Measurements from ENCODE around the gene SCUBE3. TPM values are rescaled to one million over a fixed set of nuclear protein-coding genes. Genes with fewer than 3 reads are reported as not detected.
A peak's percentile ranks its signal among the peaks of the same experiment; 100 is the strongest.

SCUBE3 gene
- total RNA-seq, 2 donors from 2014 or later = 2.0 to 3.4 TPM

DNA sequence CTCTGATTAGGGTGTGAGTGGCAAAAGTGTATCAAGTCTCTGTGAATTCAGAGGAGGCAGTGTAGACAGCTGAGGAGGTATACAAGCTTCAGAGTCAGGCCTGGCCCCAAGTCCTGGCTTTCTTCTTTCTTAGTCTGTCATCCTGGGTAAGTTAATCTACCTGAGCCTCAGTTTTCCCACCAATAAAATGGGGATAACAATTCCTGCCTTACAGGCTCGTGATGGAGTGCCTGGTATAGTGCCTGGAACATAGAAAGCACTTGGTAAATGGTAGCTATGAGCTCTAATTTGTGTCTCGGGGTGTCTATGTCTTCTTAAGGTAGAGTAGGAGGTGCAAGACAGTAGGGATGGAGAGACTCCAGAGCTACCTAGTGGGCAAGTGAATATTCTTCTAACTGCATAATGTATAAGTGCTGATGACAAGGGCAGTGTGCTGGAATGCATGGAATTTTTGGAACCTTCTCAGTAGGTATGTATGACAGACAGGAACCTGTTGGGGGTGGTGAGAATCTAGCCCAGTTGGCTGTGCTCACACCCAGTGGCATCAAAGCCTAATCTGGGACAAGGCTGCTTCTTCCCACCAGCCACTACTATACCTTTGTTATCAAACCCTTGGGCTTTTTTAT, 4.0 kb upstream of the SCUBE3 start:
- Histone ChIP-seq H3K27me3 (replicated peaks; ENCODE audit: insufficient read depth) (no peaks in the 10 kb centered on the region), H3K4me1 (replicated peaks) (no peaks in the 10 kb centered on the region), H3K36me3 (no peaks in the 10 kb centered on the region), H3K9me3 (no peaks in the 10 kb centered on the region), H3K4me3 (no peak overlapping the region), H3K27ac (no peak overlapping the region)
- DNase-seq (ENCODE audit: low spot score) = no peak
- 90% methylated on average over 2 of the region's 2 CpGs for WGBS
- intact Hi-C loops (cut with DNase I) = loop anchor here (5.0 kb wide), 1 partner anchor 222 kb away; no protein-coding TSS in a partner anchor
- TF ChIP-seq, protein P1, sequence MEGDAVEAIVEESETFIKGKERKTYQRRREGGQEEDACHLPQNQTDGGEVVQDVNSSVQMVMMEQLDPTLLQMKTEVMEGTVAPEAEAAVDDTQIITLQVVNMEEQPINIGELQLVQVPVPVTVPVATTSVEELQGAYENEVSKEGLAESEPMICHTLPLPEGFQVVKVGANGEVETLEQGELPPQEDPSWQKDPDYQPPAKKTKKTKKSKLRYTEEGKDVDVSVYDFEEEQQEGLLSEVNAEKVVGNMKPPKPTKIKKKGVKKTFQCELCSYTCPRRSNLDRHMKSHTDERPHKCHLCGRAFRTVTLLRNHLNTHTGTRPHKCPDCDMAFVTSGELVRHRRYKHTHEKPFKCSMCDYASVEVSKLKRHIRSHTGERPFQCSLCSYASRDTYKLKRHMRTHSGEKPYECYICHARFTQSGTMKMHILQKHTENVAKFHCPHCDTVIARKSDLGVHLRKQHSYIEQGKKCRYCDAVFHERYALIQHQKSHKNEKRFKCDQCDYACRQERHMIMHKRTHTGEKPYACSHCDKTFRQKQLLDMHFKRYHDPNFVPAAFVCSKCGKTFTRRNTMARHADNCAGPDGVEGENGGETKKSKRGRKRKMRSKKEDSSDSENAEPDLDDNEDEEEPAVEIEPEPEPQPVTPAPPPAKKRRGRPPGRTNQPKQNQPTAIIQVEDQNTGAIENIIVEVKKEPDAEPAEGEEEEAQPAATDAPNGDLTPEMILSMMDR (IDR thresholded peaks at IDR 0.05) = no peak
- no peak for TF ChIP-seq POLR2AphosphoS5 (IDR thresholded peaks at IDR 0.05)
- no peak for TF ChIP-seq POLR2A (IDR thresholded peaks at IDR 0.05)

DNA sequence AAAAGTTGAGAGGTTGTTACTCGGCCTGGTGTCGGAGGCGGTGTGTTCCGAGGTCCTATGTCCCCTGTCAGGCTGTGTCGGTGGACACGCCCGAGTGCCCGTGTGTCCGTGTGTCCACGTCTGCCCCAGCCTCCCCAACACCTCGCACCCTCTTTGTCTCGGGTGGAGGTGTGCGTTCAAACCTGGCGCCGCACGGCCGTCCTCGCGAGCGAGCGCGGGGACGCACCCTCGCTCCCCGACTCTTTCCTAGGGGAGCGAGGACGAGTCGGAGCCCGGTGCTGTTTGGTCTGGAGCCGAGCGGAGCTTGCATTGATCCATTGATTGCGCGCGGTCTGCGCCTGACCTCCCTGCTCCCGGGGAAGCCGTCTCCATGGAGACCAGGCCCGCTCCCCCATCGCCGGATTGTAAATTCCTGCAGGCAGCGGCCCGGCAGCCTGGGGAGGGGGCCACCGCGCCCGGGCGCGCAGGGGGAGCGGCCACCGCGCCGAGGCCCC, 411 bp upstream of the SCUBE3 start:
- Histone ChIP-seq H3K4me3 (peak overlapping the region; percentile 39 to 50), H3K9me3 (no peaks in the 10 kb centered on the region), H3K4me1 (replicated peaks) (no peaks in the 10 kb centered on the region), H3K27me3 (replicated peaks; ENCODE audit: insufficient read depth) (no peaks in the 10 kb centered on the region), H3K36me3 (no peaks in the 10 kb centered on the region), H3K27ac (no peak overlapping the region)
- no peak for DNase-seq (ENCODE audit: low spot score)
- intact Hi-C loops (cut with DNase I) = no loop called here
- whole genome bisulfite sequencing = 11% methylated on average over 27 of the region's 51 CpGs
- TF ChIP-seq, protein P1 (IDR thresholded peaks at IDR 0.05) = no peak
- TF ChIP-seq POLR2AphosphoS5 (IDR thresholded peaks at IDR 0.05) (no peak), POLR2A (IDR thresholded peaks at IDR 0.05) (no peak)

GRCh38 chr6:35214869-35215664, 1.3 kb downstream of the SCUBE3 start:
- TF ChIP-seq, protein P1 (IDR thresholded peaks at IDR 0.05) = no peak
- TF ChIP-seq POLR2A (IDR thresholded peaks at IDR 0.05) (no peak), POLR2AphosphoS5 (IDR thresholded peaks at IDR 0.05) (no peak)
- H3K4me3 ChIP-seq = peak overlapping the region; percentile 39 to 50
- H3K36me3 ChIP-seq = no peaks in the 10 kb centered on the region
- no peak overlapping the region for H3K27ac ChIP-seq
- no peaks in the 10 kb centered on the region for H3K9me3 ChIP-seq
- intact Hi-C loops (cut with DNase I) = no loop called here
- DNase-seq (ENCODE audit: low spot score) = no peak
- 56% methylated on average over 18 of the region's 18 CpGs for WGBS
- H3K27me3 ChIP-seq (replicated peaks; ENCODE audit: insufficient read depth) = no peaks in the 10 kb centered on the region
- no peaks in the 10 kb centered on the region for H3K4me1 ChIP-seq (replicated peaks)

GRCh38 chr6:35215665-35216411, 2.1 kb downstream of the SCUBE3 start:
- intact Hi-C loops (cut with DNase I) = no loop called here
- Histone ChIP-seq H3K4me1 (replicated peaks) (no peaks in the 10 kb centered on the region), H3K27me3 (replicated peaks; ENCODE audit: insufficient read depth) (no peaks in the 10 kb centered on the region), H3K9me3 (no peaks in the 10 kb centered on the region), H3K4me3 (no peak overlapping the region), H3K27ac (no peak overlapping the region), H3K36me3 (no peaks in the 10 kb centered on the region)
- 96% methylated on average over 6 of the region's 6 CpGs for WGBS
- DNase-seq (ENCODE audit: low spot score) = no peak
- no peak for TF ChIP-seq POLR2AphosphoS5 (IDR thresholded peaks at IDR 0.05)
- TF ChIP-seq POLR2A (IDR thresholded peaks at IDR 0.05) = no peak

DNA sequence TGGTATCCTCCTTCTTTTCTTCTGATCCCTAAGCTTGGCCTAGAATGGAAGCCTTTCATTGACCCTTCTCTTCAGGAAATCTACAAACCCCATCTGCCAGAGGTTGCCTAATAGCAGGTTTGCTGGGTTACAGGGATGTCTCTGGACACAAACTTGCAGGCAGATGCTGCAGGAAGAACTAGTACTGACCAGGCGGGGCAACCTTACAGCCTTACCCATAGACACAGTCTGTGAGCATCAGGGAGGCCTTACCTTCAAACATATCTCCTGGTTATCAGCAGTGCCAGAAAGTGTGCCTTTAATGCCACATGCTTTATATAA, 2.6 kb downstream of the SCUBE3 start:
- H3K9me3 ChIP-seq = no peaks in the 10 kb centered on the region
- WGBS = 91% methylated on average over 1 of the region's 1 CpG
- no peaks in the 10 kb centered on the region for H3K27me3 ChIP-seq (replicated peaks; ENCODE audit: insufficient read depth)
- TF ChIP-seq POLR2AphosphoS5 (IDR thresholded peaks at IDR 0.05) (no peak), POLR2A (IDR thresholded peaks at IDR 0.05) (no peak)
- TF ChIP-seq, protein P1 (IDR thresholded peaks at IDR 0.05) = no peak
- DNase-seq (ENCODE audit: low spot score) = no peak
- no peak overlapping the region for H3K27ac ChIP-seq
- intact Hi-C loops (cut with DNase I) = no loop called here
- no peaks in the 10 kb centered on the region for H3K4me1 ChIP-seq (replicated peaks)
- H3K4me3 ChIP-seq = no peak overlapping the region
- H3K36me3 ChIP-seq = no peaks in the 10 kb centered on the region

Data from prostate gland (tissue), 2 donors.